Nephron progenitor cell (in vitro differentiated cells): ENCODE measurements around the gene TMEM175.
A peak's percentile ranks its signal among the peaks of the same experiment; 100 is the strongest.

Source experiments
- DNase-seq: peaks from one replicate; pipeline ENCODE4 v3.0.0; 2021
- H3K27ac Mint-ChIP-seq: 2 replicates; pipeline ENCODE4 v1.8.0; 2021; ENCODE audit warnings: mild to moderate bottlenecking, moderate library complexity, mixed read lengths
- H3K27me3 Mint-ChIP-seq: 2 replicates; pipeline ENCODE4 v1.8.0; 2021; ENCODE audit warnings: mild to moderate bottlenecking, low read depth, mixed read lengths; ENCODE audit not compliant: poor library complexity
- H3K36me3 Mint-ChIP-seq: 2 replicates; pipeline ENCODE4 v1.8.0; 2021; ENCODE audit warnings: low read depth, mixed read lengths
- H3K4me1 Mint-ChIP-seq: 2 replicates; pipeline ENCODE4 v1.8.0; 2021; ENCODE audit warnings: mixed read lengths
- H3K4me3 Mint-ChIP-seq: 2 replicates; pipeline ENCODE4 v1.8.0; 2021; ENCODE audit warnings: mild to moderate bottlenecking, moderate library complexity, mixed read lengths
- H3K9me3 Mint-ChIP-seq: 2 replicates; pipeline ENCODE4 v1.8.0; 2021; ENCODE audit warnings: mild to moderate bottlenecking, moderate library complexity, mixed read lengths
- TF ChIP-seq, protein P1 (sequence below): fragments of 200-600 bp; sonication (generic); IDR thresholded peaks from 2 replicates; pipeline ENCODE4 v1.5.0; 2021; ENCODE audit warnings: antibody characterized with exemption

Gene TMEM175, protein sequence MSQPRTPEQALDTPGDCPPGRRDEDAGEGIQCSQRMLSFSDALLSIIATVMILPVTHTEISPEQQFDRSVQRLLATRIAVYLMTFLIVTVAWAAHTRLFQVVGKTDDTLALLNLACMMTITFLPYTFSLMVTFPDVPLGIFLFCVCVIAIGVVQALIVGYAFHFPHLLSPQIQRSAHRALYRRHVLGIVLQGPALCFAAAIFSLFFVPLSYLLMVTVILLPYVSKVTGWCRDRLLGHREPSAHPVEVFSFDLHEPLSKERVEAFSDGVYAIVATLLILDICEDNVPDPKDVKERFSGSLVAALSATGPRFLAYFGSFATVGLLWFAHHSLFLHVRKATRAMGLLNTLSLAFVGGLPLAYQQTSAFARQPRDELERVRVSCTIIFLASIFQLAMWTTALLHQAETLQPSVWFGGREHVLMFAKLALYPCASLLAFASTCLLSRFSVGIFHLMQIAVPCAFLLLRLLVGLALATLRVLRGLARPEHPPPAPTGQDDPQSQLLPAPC

DNA sequence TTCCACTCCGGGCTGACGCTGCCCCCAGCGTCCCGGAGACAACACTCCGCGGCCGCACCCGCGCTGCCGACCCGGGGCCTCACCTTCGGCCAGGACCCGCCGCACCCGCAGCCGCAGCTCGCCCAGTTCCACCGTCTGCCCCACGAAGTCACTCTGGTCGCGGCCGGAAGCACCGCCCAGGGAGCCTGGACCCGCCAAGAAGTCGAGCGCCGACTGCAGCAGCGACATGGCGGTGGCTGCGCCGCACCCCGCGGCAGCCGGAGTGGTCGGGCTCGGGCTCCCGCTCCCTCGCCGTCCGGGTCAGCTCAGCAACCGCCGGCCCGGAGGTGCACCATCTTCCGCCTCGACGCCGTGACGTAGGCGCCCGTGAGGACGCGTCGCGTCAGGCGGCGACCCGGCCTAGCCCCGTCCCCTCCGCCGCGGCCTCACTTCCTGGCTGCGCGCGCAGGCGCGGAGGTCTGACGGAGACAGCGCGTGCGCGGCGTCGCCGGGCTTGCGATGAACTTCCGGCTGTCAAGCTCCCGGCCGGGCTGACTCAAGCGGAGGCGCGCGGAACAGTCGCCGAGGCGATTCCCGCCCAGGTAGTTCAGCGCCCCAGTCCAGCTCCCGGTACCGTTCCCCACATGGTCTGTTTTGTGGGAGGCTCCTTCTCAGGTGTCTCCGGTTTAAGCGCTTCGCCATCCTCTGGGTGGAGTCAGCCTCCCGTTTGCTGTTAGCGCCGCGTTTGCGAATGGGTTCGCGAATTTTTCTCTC is at the start of gene TMEM175, which contains the start of gene GAK:
TMEM175 (plus strand) TSS at position 501 of the 753 bp plus-strand sequence. CDS start 15,280 bp downstream, outside the sequence.
GAK (minus strand) TSS at position 357 of the 753 bp plus-strand sequence; CDS start at position 228, 129 bp downstream.
- peak; percentile 97 for DNase-seq
- Mint-ChIP-seq H3K4me1 (peaks cover 33% of the 10 kb centered on the region), H3K27ac (peak within 1 kb of the TSS; percentile 90), H3K27me3 (peaks cover 35% of the 10 kb centered on the region), H3K9me3 (no peaks in the 10 kb centered on the region), H3K4me3 (peak within 1 kb of the TSS; percentile 96), H3K36me3 (no peaks in the 10 kb centered on the region)
- TF ChIP-seq, protein P1, sequence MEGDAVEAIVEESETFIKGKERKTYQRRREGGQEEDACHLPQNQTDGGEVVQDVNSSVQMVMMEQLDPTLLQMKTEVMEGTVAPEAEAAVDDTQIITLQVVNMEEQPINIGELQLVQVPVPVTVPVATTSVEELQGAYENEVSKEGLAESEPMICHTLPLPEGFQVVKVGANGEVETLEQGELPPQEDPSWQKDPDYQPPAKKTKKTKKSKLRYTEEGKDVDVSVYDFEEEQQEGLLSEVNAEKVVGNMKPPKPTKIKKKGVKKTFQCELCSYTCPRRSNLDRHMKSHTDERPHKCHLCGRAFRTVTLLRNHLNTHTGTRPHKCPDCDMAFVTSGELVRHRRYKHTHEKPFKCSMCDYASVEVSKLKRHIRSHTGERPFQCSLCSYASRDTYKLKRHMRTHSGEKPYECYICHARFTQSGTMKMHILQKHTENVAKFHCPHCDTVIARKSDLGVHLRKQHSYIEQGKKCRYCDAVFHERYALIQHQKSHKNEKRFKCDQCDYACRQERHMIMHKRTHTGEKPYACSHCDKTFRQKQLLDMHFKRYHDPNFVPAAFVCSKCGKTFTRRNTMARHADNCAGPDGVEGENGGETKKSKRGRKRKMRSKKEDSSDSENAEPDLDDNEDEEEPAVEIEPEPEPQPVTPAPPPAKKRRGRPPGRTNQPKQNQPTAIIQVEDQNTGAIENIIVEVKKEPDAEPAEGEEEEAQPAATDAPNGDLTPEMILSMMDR: no peak

DNA sequence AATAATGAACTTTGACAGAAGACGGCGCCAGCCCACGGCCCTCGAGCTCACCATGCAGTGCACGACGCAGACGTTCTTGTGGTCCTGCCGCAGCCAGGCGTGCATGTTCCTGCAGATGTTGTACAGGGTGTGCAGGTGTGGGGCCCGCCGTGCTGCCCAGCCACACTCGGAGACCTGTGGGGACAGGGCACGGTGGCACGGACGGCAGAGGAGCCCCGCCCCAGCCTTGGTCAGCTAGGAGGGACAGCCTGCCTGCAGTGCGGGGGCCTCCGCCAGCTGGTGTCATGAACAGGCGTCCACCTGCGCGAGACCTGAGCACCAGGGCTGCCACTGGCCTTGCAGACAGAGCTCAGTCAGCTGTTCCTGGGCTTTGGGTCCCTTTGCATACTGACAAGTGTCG is 49.6 kb upstream of the TMEM175 start:
- H3K36me3 Mint-ChIP-seq: peaks cover 24% of the 10 kb centered on the region

DNA sequence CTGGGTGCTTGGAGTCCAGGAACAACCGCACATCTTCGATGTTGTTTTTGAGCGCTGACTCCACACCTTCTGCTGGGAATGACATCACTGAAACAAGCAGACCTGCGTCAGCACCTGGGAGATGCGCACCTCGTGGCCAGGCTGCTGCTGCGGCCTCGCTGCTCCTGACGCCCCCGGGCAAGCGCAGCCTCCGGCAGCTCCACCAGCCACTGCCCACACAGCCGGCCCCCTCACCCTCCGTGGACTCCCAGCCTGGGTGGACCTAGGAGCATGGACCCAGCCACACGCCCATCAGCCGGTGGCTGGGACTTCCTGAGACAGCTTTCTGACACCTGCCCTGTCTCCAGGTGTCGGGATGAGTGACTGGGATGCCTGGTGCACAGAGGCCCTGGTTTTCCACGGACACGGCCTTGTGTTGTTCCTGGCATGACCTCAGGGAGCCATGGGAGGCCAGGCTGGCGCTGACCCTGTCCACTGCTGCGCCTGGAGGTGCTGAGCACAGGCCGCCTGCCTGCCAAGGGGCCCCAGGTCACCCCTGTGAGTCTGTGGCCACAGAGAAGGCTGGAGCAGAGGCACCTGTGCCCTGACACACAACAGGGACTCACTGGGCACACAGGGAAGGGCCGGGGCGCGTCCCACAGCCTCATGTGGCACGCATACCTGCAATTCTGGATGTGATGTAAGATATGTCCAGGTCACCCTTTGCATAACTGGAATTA is 48.7 kb upstream of the TMEM175 start:
- Mint-ChIP-seq H3K27ac (no peak overlapping the region), H3K36me3 (peaks cover 25% of the 10 kb centered on the region), H3K4me1 (no peaks in the 10 kb centered on the region), H3K4me3 (no peak overlapping the region), H3K27me3 (no peaks in the 10 kb centered on the region), H3K9me3 (no peaks in the 10 kb centered on the region)
- TF ChIP-seq, protein P1: no peak
- no peak for DNase-seq

More for the DNA sequence above, 49.6 kb upstream of the TMEM175 start:
- H3K27me3 Mint-ChIP-seq: no peaks in the 10 kb centered on the region
- TF ChIP-seq, protein P1: no peak
- H3K27ac Mint-ChIP-seq: no peak overlapping the region
- no peaks in the 10 kb centered on the region for H3K4me1 Mint-ChIP-seq
- no peak overlapping the region for H3K4me3 Mint-ChIP-seq
- no peak for DNase-seq
- H3K9me3 Mint-ChIP-seq: no peaks in the 10 kb centered on the region

DNA sequence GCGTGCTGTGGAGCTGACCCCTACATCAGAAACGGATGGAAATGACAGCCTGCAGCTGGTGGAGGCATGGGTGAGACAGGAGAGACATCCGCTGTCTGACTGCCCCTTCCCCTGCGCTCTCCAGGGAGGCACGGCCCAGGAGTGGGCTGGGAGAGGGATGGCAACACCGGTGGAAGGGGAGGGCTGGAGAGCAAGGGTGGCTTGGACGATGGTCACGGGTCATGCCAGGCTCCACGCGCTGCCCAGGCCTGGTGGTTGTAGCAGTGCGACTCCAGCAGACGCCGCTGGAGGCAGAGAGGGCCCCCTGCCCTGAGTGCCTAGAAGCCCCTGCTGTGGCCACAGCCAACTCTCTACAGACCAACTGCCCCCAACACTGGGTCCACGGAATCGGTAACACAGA is 48.0 kb upstream of the TMEM175 start:
- no peaks in the 10 kb centered on the region for H3K4me1 Mint-ChIP-seq
- TF ChIP-seq, protein P1: no peak
- H3K36me3 Mint-ChIP-seq: peaks cover 20% of the 10 kb centered on the region
- no peak overlapping the region for H3K4me3 Mint-ChIP-seq
- no peak overlapping the region for H3K27ac Mint-ChIP-seq
- no peak for DNase-seq
- no peaks in the 10 kb centered on the region for H3K9me3 Mint-ChIP-seq
- no peaks in the 10 kb centered on the region for H3K27me3 Mint-ChIP-seq

DNA sequence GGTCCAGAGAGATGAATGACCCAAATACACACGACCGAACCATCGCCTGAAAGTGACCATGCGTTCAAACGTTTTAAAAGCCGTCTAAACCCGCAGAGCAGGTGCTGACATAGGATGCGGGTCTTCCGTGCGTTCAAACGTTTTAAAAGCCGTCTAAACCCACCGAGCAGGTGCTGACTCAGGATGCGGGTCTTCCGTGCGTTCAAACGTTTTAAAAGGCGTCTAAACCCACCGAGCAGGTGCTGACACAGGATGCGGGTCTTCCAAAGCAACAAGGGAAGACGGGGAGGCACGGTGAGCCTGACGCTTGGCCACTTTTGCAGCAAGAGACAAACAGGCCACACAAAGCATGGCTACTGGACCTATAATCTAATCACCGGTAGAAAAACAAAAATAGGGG is 47.4 kb upstream of the TMEM175 start:
- Mint-ChIP-seq H3K4me3 (no peak overlapping the region), H3K27me3 (no peaks in the 10 kb centered on the region), H3K9me3 (no peaks in the 10 kb centered on the region), H3K27ac (peak overlapping the region; percentile 68), H3K36me3 (peaks cover 14% of the 10 kb centered on the region), H3K4me1 (no peaks in the 10 kb centered on the region)
- TF ChIP-seq, protein P1: no peak
- DNase-seq: no peak
